ENCODE data around the gene ABCC12.

The ABCC12 gene

DNA sequence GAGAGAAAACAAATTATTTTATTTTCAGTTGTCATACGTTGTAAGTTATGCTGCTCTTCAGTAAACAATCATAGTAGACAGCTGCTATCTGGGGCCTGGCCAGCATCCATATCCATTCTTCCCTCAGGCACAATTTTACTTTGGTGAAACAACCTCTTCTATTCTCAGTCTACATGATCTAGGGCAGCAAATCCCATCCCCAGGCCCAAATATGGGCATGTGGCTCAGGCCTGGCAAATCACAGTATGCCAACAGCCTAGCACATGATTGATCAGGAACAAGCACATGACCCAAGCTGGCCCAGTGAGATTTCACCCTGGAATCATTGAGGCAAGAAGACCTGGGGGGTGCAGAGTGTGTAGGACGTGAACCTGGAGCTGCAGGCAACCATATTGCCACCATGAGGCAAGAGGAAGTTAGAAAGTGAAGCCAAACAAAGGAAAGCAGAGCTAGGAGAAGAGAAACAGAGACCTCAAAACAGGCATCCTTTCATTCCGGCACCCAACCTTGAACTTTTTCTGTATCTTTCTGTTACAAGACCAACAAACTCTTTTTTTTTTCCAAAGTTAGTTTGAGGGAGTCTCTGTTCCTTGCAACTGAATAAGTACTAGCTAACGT lies 10.3 kb upstream of the ABCC12 start:
- no peak for DNase-seq (ENCODE audit: low read depth, low spot score)

GRCh38 chr16:48164907-48165715 lies 9.3 kb upstream of the ABCC12 start:
- DNase-seq (ENCODE audit: low read depth, low spot score), result no peak

- DNase-seq (ENCODE audit: low read depth, low spot score), result no peak
These were observed 7.1 kb upstream of the ABCC12 start for GRCh38 chr16:48162839-48163410.

DNA sequence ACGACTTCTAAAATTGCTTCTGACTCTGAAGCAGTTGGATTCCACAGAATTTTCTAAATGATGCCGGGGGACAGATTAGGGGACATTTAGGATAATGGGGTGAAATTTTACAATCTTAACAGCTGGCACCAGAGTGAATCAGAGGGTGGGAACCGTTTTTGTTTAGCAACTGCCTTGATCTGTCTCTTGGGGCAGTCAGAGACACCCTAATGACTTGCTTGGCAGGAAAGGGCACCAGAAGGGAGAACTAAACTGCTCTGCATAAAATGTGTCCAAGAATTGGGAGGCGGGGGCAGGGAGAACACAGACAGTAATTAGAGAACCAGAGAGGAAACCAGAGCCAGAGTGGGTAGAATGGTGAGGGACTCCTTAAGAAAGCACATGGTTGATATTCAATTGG lies 6.1 kb upstream of the ABCC12 start:
- DNase-seq (ENCODE audit: low read depth, low spot score), result no peak

GRCh38 chr16:48160575-48160974 lies 4.8 kb upstream of the ABCC12 start:
- DNase-seq (ENCODE audit: low read depth, low spot score), result no peak

DNA sequence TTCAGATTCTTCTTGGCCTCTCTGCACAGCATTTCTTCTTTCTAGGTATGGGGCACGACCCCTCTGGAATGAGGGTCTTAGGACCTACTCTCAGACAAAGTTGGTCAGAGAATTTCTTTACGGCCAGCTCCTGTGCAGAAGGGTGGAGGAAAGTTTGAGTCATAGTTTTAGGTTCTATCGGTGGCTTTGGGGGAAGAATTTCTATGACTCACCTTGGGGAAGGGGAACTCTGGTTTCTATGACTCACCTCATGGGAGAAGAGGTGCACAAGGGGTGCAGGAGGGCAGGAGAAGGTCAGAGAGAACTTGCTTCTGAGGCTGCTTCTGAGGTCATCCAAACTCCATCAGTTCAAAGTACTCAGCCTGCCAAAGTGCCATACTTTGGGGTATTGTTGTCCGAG lies 2.5 kb upstream of the ABCC12 start:
- DNase-seq (ENCODE audit: low read depth, low spot score), result no peak

- DNase-seq (ENCODE audit: low read depth, low spot score), result no peak
These were observed 2.0 kb upstream of the ABCC12 start for GRCh38 chr16:48157794-48158193.

DNA sequence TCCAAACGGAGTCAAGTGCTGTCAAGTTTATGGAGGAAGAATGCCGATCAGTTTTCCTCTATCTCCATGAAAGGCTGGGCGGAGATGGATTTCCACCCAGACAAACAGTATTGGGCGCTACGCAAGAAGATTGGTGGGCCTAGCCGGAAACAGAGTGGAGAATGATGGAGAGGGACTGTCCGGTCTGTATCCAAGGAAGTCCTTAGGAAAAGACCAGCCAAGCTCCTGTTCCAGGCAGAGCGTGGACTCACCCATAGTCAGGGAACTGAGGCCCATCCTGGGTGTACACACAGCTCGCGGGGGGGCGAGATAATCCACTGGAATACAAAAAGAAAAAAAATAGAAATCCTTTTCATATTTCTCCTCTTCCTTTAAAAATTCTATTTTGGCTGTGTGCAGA lies 1.5 kb upstream of the ABCC12 start:
- DNase-seq (ENCODE audit: low read depth, low spot score), result no peak

- DNase-seq (ENCODE audit: low read depth, low spot score), result no peak
These were observed 1.0 kb upstream of the ABCC12 start for GRCh38 chr16:48156790-48157209.

- no peak for DNase-seq (ENCODE audit: low read depth, low spot score)
These were observed 2.0 kb downstream of the ABCC12 start for GRCh38 chr16:48153774-48154173.

DNA sequence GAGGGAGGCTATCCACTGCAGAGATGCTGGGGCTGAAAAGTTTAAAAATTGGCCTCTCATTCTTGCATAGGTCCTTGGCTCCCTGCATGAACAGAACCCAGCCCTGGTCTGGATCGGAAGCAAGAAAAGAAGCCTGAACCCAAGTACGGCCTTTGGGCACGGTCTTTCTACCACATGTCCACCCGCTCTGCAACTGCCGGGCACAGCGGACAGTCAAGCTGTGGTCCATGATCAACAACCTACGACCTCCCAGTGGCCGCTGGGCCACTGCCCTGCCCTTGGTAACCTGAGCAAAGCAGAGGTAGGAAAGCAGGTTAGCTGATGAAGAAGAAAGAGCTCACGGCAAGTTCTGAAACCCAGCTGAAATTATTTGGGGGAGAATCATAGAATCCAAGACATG lies 3.6 kb downstream of the ABCC12 start:
- DNase-seq (ENCODE audit: low read depth, low spot score), result no peak

GRCh38 chr16:48150707-48151106 lies 5.1 kb downstream of the ABCC12 start:
- DNase-seq (ENCODE audit: low read depth, low spot score), result no peak

- no peak for DNase-seq (ENCODE audit: low read depth, low spot score)
These were observed 9.1 kb downstream of the ABCC12 start for GRCh38 chr16:48146710-48147109.

GRCh38 chr16:48146131-48146530 lies 9.7 kb downstream of the ABCC12 start:
- no peak for DNase-seq (ENCODE audit: low read depth, low spot score)

DNA sequence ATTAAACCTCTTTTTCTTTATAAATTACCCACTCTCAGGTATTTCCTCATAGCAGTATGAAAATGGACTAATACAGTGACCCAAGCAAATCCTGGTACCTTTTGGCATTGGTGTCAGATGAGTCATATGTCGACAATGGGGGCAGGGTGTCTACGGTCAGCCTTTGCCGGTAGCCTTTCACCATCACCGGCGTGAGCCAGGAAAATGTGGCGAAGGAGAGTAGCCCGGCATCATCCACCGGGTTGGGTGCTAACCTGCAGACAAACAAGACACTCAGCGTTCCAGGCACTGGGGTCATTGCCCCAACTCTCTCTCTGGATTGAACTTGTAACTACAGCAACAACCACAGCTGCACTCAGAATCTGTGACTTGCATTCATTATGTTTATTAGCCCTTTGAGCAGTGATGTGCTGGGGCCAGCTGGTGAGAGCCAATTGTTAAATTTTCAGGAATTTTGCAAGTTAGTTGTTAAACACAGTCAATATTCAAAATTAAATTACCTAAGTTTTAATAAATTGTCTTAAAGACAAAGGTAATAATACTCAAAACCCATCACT lies 11.9 kb downstream of the ABCC12 start:
- DNase-seq (ENCODE audit: low read depth, low spot score), result no peak

DNA sequence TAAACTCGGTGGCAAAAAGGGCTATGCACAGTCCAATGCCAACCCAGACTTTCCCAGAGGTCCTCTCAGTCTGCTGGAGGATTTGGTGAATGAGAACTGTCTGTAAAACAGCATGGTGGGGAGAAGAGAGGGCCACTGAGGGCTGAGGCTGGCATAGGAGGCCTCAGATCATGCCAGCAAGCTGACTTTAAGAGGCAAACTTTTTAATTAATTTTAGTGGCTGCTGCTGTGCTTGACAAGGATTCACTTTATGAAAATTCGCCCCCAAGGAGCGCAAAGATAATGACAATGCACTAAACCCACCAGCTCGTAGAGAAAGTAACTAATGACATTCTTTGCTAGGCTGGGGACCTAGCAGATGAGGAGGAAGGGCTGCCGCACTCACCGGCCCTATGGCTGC lies 15.0 kb downstream of the ABCC12 start:
- no peak for DNase-seq (ENCODE audit: low read depth, low spot score)

GRCh38 chr16:48139517-48139916 lies 16.3 kb downstream of the ABCC12 start:
- no peak for DNase-seq (ENCODE audit: low read depth, low spot score)

DNA sequence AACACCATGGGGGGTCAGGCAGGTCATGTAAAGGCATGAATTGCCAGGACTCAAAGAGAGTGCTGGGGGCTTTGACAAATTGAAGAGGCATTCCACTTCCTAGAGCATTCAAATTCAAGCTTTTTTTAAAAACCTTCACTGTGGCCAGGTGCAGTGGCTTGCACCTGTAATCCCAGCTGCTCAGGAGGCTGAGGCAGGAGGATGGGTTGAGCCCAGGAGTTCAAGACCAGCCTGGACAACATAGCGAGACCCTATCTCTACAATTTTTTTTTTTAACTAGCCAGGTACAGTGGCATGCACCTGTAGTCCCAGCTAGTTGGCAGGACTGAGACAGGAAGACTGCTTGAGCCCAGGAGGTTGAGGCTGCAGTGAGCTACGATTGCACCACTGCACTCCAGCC lies 17.2 kb downstream of the ABCC12 start:
- no peak for DNase-seq (ENCODE audit: low read depth, low spot score)

DNA sequence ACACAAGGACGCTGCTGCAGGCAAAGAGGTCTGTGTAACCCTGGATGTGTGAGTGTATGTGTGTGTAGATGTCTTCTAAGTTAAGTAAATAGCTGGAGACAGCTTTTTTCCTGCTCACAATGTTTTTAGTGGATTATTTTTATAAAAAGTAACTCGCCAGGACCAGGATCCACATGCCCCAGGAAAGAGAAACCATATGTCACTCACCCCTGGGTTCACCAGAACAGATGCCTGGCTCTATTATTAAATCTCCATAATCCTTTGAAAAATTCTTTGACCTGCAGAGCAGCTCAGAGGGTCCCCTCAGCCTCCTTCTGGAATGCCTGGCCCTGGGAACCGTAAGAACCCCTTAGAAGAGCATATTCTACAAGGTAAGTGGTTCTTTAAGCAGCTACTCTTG lies 18.0 kb downstream of the ABCC12 start:
- DNase-seq (ENCODE audit: low read depth, low spot score), result no peak

DNA sequence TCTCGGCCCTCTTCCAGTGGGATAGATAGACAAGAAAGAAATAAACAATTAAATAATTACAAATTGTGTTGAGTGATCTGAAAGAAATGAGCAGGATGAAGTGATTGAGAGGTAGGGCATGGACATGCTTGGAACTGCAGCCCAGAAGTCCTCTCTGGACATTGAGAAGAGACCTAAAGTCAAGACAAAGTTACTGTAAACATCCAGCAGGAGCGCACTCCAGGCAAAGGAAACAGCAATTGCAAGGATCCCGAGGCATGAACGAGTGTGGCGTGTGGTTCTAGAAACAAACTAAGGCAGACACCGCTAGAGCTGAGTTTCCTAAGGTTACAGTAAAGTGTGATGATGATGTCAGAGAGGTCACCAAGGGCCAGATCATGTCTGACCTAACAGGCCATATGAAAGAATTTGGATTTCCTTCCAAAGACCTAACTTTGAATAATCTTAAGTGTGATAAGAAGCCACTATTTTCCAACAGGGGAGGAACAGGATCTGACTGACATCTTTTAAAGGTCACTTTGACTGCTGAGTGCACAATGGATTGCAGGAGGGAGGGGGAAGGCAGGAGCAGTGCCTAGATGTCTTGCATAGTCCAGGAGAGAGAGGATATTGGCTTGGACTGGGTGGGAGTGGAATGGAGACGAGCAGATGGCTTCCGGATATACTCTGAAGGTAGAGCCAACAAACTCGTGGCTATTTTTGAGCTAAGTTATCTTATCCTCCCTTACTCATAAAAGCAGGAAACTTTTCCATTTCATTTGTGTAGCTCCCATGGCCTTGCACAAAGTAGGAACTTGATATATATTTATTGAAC lies 19.0 kb downstream of the ABCC12 start:
- no peak for DNase-seq (ENCODE audit: low read depth, low spot score)

DNA sequence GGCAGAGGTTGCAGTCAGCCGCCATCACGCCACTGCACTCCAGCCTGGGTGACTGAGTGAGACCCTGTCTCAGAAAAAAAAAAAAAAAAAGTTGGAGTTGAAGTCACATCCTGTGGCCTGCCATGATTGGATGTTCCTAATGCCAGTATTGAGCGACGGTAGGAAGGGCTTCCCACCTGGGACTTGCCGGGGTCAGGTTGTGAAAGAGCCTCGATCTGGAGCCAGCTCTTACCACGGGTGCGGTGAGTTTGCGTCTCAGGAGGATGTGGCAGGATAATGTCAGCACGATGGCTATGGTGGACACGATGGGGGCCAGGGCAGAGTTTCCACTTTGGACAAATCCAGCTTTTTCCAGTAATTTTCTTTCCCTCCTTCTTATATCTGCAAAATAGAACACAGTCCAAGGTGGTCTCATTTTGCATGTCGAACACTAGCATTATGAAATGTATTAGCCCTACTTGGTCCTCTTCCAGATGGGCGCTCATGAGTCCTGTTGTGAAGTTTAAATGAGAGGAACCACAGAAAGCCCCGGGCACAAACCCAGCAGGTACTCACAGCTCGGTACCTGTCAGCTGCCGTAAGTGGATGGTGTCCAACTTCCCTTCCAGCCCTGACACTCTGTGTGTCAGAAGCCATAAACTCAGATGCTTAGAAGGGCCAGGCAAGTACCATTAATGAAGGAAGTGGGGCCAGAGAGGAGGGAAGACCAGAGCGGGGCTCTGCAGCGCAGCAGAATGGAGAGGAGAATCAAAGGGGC lies 22.2 kb downstream of the ABCC12 start:
- DNase-seq (ENCODE audit: low read depth, low spot score), result no peak
